KMS-11 (cell line): ENCODE results near the gene HTT.

Source experiments
- H2AFZ ChIP-seq: fragments of 200-600 bp; sonication (generic); 2 replicates; pipeline ENCODE4 v1.6.1; 2016; ENCODE audit warnings: antibody characterized with exemption, mixed run types, low read depth
- H3K27ac ChIP-seq: fragments of 200-600 bp; sonication (generic); 2 replicates; pipeline ENCODE4 v1.6.1; 2016; ENCODE audit warnings: mild to moderate bottlenecking, mixed run types
- H3K27me3 ChIP-seq: fragments of 200-600 bp; sonication (generic); 2 replicates; pipeline ENCODE4 v1.6.1; 2017; ENCODE audit warnings: mild to moderate bottlenecking, low read depth, mixed run types, moderate library complexity; ENCODE audit not compliant: insufficient read depth
- H3K36me3 ChIP-seq: fragments of 200-600 bp; sonication (generic); 2 replicates; pipeline ENCODE4 v1.6.1; 2017; ENCODE audit warnings: mild to moderate bottlenecking, mixed run types; ENCODE audit not compliant: insufficient read depth
- H3K4me1 ChIP-seq: fragments of 200-600 bp; sonication (generic); 2 replicates; pipeline ENCODE4 v1.6.1; 2016; ENCODE audit warnings: mild to moderate bottlenecking, low read depth, mixed run types; ENCODE audit not compliant: poor library complexity, severe bottlenecking
- H3K4me2 ChIP-seq: fragments of 200-600 bp; sonication (generic); 2 replicates; pipeline ENCODE4 v1.7.0; 2016; ENCODE audit warnings: mild to moderate bottlenecking, mixed run types
- H3K4me3 ChIP-seq: fragments of 200-600 bp; sonication (generic); IDR thresholded peaks from 2 replicates; pipeline ENCODE4 v1.6.1; 2017; ENCODE audit warnings: low read depth, low read length, mixed read lengths; ENCODE audit not compliant: insufficient read depth
- H3K79me2 ChIP-seq: fragments of 200-600 bp; sonication (generic); 2 replicates; pipeline ENCODE4 v1.6.1; 2016; ENCODE audit warnings: low read depth, mixed run types; ENCODE audit not compliant: insufficient read depth
- H3K9ac ChIP-seq: fragments of 200-600 bp; sonication (generic); 2 replicates; pipeline ENCODE4 v1.6.1; 2016; ENCODE audit warnings: mild to moderate bottlenecking, mixed run types
- H4K20me1 ChIP-seq: fragments of 200-600 bp; sonication (generic); 2 replicates; pipeline ENCODE4 v1.6.1; 2016; ENCODE audit warnings: mild to moderate bottlenecking, mixed run types; ENCODE audit not compliant: insufficient read depth
- TF ChIP-seq, protein P1 (sequence below): fragments of 200-600 bp; sonication (generic); conservative IDR thresholded peaks from 2 replicates; pipeline ENCODE4 v1.6.1; 2017; ENCODE audit warnings: low read depth, mild to moderate bottlenecking, antibody characterized with exemption, low read length, moderate library complexity, mixed read lengths

HTT gene

DNA sequence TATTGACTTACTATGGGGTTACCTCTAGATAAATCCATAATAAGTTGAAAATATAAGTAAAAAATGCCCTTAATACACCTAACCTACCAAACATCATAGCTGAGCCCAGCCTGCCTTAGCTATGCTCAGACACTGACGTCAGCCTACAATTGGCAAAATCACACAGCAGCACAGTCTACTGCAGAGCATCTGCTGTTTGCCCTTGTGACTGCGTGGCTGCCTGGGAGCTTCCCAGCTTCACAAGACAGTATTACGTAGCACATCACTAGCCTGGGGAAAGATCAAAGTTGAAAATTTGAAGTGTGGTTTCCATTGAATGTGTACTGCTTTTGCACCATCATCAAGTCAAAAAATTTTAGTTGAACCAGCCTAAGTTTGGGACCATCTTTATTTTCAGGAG, 8.9 kb upstream of the HTT start:
- H4K20me1 ChIP-seq: no peaks in the 10 kb centered on the region
- no peak overlapping the region for H2AFZ ChIP-seq
- no peak overlapping the region for H3K9ac ChIP-seq
- H3K36me3 ChIP-seq: no peaks in the 10 kb centered on the region
- TF ChIP-seq, protein P1, sequence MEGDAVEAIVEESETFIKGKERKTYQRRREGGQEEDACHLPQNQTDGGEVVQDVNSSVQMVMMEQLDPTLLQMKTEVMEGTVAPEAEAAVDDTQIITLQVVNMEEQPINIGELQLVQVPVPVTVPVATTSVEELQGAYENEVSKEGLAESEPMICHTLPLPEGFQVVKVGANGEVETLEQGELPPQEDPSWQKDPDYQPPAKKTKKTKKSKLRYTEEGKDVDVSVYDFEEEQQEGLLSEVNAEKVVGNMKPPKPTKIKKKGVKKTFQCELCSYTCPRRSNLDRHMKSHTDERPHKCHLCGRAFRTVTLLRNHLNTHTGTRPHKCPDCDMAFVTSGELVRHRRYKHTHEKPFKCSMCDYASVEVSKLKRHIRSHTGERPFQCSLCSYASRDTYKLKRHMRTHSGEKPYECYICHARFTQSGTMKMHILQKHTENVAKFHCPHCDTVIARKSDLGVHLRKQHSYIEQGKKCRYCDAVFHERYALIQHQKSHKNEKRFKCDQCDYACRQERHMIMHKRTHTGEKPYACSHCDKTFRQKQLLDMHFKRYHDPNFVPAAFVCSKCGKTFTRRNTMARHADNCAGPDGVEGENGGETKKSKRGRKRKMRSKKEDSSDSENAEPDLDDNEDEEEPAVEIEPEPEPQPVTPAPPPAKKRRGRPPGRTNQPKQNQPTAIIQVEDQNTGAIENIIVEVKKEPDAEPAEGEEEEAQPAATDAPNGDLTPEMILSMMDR: no peak
- H3K4me3 ChIP-seq: no peak overlapping the region
- H3K4me2 ChIP-seq: no peak overlapping the region
- H3K4me1 ChIP-seq: no peaks in the 10 kb centered on the region
- H3K79me2 ChIP-seq: no peaks in the 10 kb centered on the region
- no peak overlapping the region for H3K27ac ChIP-seq
- peaks cover 23% of the 10 kb centered on the region; the same call in 1 of the 2 replicates for H3K27me3 ChIP-seq

DNA sequence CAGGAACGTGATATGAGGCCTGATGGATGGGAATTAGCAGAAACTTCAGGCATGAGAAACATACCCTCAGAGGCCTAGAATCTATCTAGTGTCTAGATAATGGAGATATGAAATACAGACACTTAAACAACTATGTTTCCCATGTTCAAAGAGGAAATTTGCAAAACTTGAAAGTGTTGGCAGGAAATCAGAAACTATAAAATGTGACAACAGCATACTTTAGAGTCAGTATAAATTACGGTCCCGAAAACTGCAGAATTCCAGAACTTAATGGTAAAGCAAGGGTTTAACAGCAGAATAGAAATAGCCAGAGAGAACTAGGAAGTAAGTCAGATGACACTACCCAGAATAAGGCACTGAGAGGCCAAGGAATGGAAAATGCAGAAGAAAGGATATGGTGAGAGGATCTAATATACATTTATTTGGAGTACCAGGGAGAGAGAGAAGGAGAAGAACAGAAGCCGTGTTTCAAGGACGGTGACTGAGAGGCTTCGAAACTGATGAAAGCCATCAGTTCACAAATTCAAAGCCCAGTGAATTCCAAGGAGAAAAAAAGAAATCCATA, 7.6 kb upstream of the HTT start:
- H2AFZ ChIP-seq: no peak overlapping the region

DNA sequence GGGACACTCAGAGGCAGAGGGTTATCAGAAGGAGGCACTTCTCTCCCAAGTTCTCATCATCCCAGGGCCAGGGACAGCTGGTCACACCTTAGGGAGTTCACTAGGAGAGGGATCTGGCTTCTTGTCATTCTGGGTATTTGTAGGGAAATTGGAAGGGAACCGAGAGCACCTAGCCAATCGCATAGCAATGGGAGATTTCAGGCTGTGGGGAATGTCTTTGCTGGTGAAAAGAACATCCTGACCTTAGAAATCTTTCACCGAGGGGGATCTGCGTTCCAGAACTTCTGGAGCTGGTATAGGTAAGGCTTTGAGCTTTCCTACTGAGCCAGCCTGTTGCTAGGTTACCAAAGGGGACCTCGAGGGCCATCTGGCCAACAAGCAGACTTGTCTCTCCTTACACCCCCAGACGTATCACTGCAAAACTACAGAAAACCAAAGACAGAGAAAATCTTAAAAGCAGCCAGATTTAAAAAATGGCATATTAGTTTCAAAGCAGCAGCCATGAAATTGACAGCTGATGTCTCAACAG, 6.9 kb upstream of the HTT start:
- H4K20me1 ChIP-seq: no peaks in the 10 kb centered on the region

More for the DNA sequence above, 7.6 kb upstream of the HTT start:
- Histone ChIP-seq H3K27me3 (peaks cover 19% of the 10 kb centered on the region; the same call in 1 of the 2 replicates), H3K27ac (no peak overlapping the region), H3K4me2 (no peak overlapping the region), H3K36me3 (no peaks in the 10 kb centered on the region), H3K79me2 (no peaks in the 10 kb centered on the region), H3K9ac (no peak overlapping the region), H3K4me3 (no peak overlapping the region), H4K20me1 (no peaks in the 10 kb centered on the region), H3K4me1 (no peaks in the 10 kb centered on the region)
- TF ChIP-seq, protein P1: no peak

DNA sequence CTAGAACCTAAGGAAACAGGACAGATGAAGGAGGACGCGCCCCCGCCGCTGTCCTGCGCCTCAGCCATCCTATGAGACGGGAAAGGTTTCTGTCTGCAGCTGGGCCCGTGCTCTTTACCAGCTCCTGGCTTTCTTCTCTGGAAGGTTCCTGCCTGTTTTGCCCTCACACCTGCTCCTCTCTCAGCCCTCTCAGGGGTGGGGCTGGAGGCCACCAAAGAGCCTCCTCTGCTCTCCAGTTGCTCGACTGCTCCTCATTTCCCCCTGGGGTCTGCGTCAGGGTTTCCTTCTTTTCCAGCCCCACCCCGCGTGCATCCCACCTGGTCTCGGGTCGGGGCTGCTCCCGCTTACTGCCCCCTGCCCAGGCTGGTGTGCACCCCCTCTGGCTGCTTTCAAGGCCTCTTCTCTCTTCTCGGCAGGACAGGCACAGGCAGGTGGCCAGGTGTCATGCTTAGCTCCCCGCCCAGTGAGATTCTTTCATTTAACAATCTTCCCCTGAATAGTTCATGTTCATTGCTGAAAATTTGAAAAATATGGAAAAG, 4.8 kb upstream of the HTT start:
- Histone ChIP-seq H3K4me2 (no peak overlapping the region), H3K36me3 (no peaks in the 10 kb centered on the region), H3K4me1 (no peaks in the 10 kb centered on the region), H3K27me3 (peaks cover 6% of the 10 kb centered on the region; the same call in 1 of the 2 replicates), H4K20me1 (no peaks in the 10 kb centered on the region), H3K79me2 (no peaks in the 10 kb centered on the region), H3K27ac (no peak overlapping the region), H3K4me3 (no peak overlapping the region), H2AFZ (no peak overlapping the region), H3K9ac (no peak overlapping the region)
- TF ChIP-seq, protein P1: no peak

More for the DNA sequence above, 6.9 kb upstream of the HTT start:
- H3K9ac ChIP-seq: no peak overlapping the region
- TF ChIP-seq, protein P1: no peak
- no peak overlapping the region for H3K4me3 ChIP-seq
- no peak overlapping the region for H3K4me2 ChIP-seq
- H3K79me2 ChIP-seq: no peaks in the 10 kb centered on the region
- H3K4me1 ChIP-seq: no peaks in the 10 kb centered on the region
- H3K27me3 ChIP-seq: peaks cover 14% of the 10 kb centered on the region; the same call in 1 of the 2 replicates
- H3K36me3 ChIP-seq: no peaks in the 10 kb centered on the region
- H3K27ac ChIP-seq: no peak overlapping the region
- no peak overlapping the region for H2AFZ ChIP-seq
